ENCODE measurements around the gene ABCA7. TPM values are rescaled to one million over a fixed set of nuclear protein-coding genes. Genes with fewer than 3 reads are reported as not detected.

The ABCA7 gene
- total RNA-seq, 1 donor, result 33.3 TPM

- Histone ChIP-seq H3K9me3 (ENCODE audit: low read depth, low read length) (no peaks in the 10 kb centered on the region), H3K4me1 (ENCODE audit: insufficient read depth, low read length) (no peaks in the 10 kb centered on the region), H3K79me2 (ENCODE audit: insufficient read depth, low read length) (no peaks in the 10 kb centered on the region), H2AFZ (ENCODE audit: low read length) (no peak overlapping the region), H3K4me2 (ENCODE audit: insufficient read depth, low read length) (no peak overlapping the region), H3K27me3 (ENCODE audit: insufficient read depth, low read length) (no peaks in the 10 kb centered on the region), H3K27ac (ENCODE audit: low read depth, low read length) (no peak overlapping the region), H3K36me3 (ENCODE audit: insufficient read depth, low read length) (peaks cover 7% of the 10 kb centered on the region), H4K20me1 (ENCODE audit: insufficient read depth, low read length) (peaks cover 9% of the 10 kb centered on the region), H3K4me3 (ENCODE audit: insufficient read depth, low read length) (no peak overlapping the region)
- no peak for DNase-seq (ENCODE audit: insufficient read length, low spot score, missing footprints)
- TF ChIP-seq CTCF (IDR thresholded peaks at IDR 0.05; ENCODE audit: extremely low read depth, low read depth, low read length), result no peak
These were observed 45.2 kb downstream of the ABCA7 start for GRCh38 chr19:1085053-1085658.

- TF ChIP-seq CTCF (IDR thresholded peaks at IDR 0.05; ENCODE audit: extremely low read depth, low read depth, low read length), result no peak
- no peak overlapping the region for H3K4me2 ChIP-seq (ENCODE audit: insufficient read depth, low read length)
- peaks cover 9% of the 10 kb centered on the region for H4K20me1 ChIP-seq (ENCODE audit: insufficient read depth, low read length)
- no peak overlapping the region for H2AFZ ChIP-seq (ENCODE audit: low read length)
- H3K4me3 ChIP-seq (ENCODE audit: insufficient read depth, low read length), result no peak overlapping the region
- H3K4me1 ChIP-seq (ENCODE audit: insufficient read depth, low read length), result no peaks in the 10 kb centered on the region
- no peak overlapping the region for H3K27ac ChIP-seq (ENCODE audit: low read depth, low read length)
- no peaks in the 10 kb centered on the region for H3K27me3 ChIP-seq (ENCODE audit: insufficient read depth, low read length)
- H3K79me2 ChIP-seq (ENCODE audit: insufficient read depth, low read length), result no peaks in the 10 kb centered on the region
- H3K36me3 ChIP-seq (ENCODE audit: insufficient read depth, low read length), result peaks cover 9% of the 10 kb centered on the region
- no peaks in the 10 kb centered on the region for H3K9me3 ChIP-seq (ENCODE audit: low read depth, low read length)
- DNase-seq (ENCODE audit: insufficient read length, low spot score, missing footprints), result no peak
These were observed 46.0 kb downstream of the ABCA7 start for GRCh38 chr19:1085676-1086442.

- no peak for TF ChIP-seq CTCF (IDR thresholded peaks at IDR 0.05; ENCODE audit: extremely low read depth, low read depth, low read length)
- Histone ChIP-seq H3K27me3 (ENCODE audit: insufficient read depth, low read length) (no peaks in the 10 kb centered on the region), H3K4me1 (ENCODE audit: insufficient read depth, low read length) (no peaks in the 10 kb centered on the region), H3K4me3 (ENCODE audit: insufficient read depth, low read length) (no peak overlapping the region), H3K79me2 (ENCODE audit: insufficient read depth, low read length) (peaks cover 2% of the 10 kb centered on the region), H3K9me3 (ENCODE audit: low read depth, low read length) (no peaks in the 10 kb centered on the region), H4K20me1 (ENCODE audit: insufficient read depth, low read length) (peaks cover 9% of the 10 kb centered on the region), H3K4me2 (ENCODE audit: insufficient read depth, low read length) (no peak overlapping the region), H2AFZ (ENCODE audit: low read length) (no peak overlapping the region), H3K36me3 (ENCODE audit: insufficient read depth, low read length) (peaks cover 15% of the 10 kb centered on the region), H3K27ac (ENCODE audit: low read depth, low read length) (no peak overlapping the region)
- no peak for DNase-seq (ENCODE audit: insufficient read length, low spot score, missing footprints)
These were observed 46.7 kb downstream of the ABCA7 start for GRCh38 chr19:1086613-1087012.

- peaks cover 15% of the 10 kb centered on the region for H4K20me1 ChIP-seq (ENCODE audit: insufficient read depth, low read length)
- H3K4me3 ChIP-seq (ENCODE audit: insufficient read depth, low read length), result no peak overlapping the region
- H3K4me1 ChIP-seq (ENCODE audit: insufficient read depth, low read length), result no peaks in the 10 kb centered on the region
- peaks cover 10% of the 10 kb centered on the region for H3K79me2 ChIP-seq (ENCODE audit: insufficient read depth, low read length)
- no peak overlapping the region for H3K4me2 ChIP-seq (ENCODE audit: insufficient read depth, low read length)
- no peak for TF ChIP-seq CTCF (IDR thresholded peaks at IDR 0.05; ENCODE audit: extremely low read depth, low read depth, low read length)
- DNase-seq (ENCODE audit: insufficient read length, low spot score, missing footprints), result no peak
- peaks cover 21% of the 10 kb centered on the region for H3K36me3 ChIP-seq (ENCODE audit: insufficient read depth, low read length)
- H3K27me3 ChIP-seq (ENCODE audit: insufficient read depth, low read length), result no peaks in the 10 kb centered on the region
- no peak overlapping the region for H3K27ac ChIP-seq (ENCODE audit: low read depth, low read length)
- no peak overlapping the region for H2AFZ ChIP-seq (ENCODE audit: low read length)
- H3K9me3 ChIP-seq (ENCODE audit: low read depth, low read length), result no peaks in the 10 kb centered on the region
These were observed 48.0 kb downstream of the ABCA7 start for GRCh38 chr19:1087813-1088415.
